ENCODE data around the gene BORCS5.

GRCh38 chr12:12319451-12320183 lies 37.3 kb upstream of the BORCS5 start:
- no peak for TF ChIP-seq CTCF (IDR thresholded peaks at IDR 0.05)
- no peak for TF ChIP-seq POLR2A (IDR thresholded peaks at IDR 0.05)
